Measurements from ENCODE around the gene GUCY2D.

The GUCY2D gene

GRCh38 chr17:8032442-8032841, 30.0 kb downstream of the GUCY2D start:
- no peaks in the 10 kb centered on the region for H3K36me3 ChIP-seq (ENCODE audit: control insufficient read depth, insufficient read depth, low read length)
- peaks cover 7% of the 10 kb centered on the region; the same call in 1 of the 2 replicates for H3K9me3 ChIP-seq (ENCODE audit: control insufficient read depth, insufficient read depth, low read depth, low read length)
- no peaks in the 10 kb centered on the region for H3K4me1 ChIP-seq (ENCODE audit: control insufficient read depth, insufficient read depth, low read length)
- no peak overlapping the region for H3K4me3 ChIP-seq (ENCODE audit: low read depth, low read length)
- no peak overlapping the region for H3K27ac ChIP-seq (ENCODE audit: low read depth, low read length)
- 0 out of 2 replicates have a peak, but pooled peaks cover 7% of the 10 kb centered on the region for H3K27me3 ChIP-seq (ENCODE audit: control insufficient read depth, insufficient read depth, low read length)
- no peak overlapping the region for H3K9ac ChIP-seq (ENCODE audit: low read length)

- Histone ChIP-seq H3K4me3 (ENCODE audit: low read depth, low read length) (peak within 1 kb of the TSS; percentile 52), H3K4me1 (ENCODE audit: control insufficient read depth, insufficient read depth, low read length) (peaks cover 17% of the 10 kb centered on the region), H3K27ac (ENCODE audit: low read depth, low read length) (no peak within 1 kb of the TSS), H3K9me3 (ENCODE audit: control insufficient read depth, insufficient read depth, low read depth, low read length) (no peaks in the 10 kb centered on the region), H3K36me3 (ENCODE audit: control insufficient read depth, insufficient read depth, low read length) (no peaks in the 10 kb centered on the region), H3K27me3 (ENCODE audit: control insufficient read depth, insufficient read depth, low read length) (peaks cover 4% of the 10 kb centered on the region; the same call in 1 of the 2 replicates), H3K9ac (ENCODE audit: low read length) (no peak within 1 kb of the TSS)
Observed at GRCh38 chr17:8038954-8039610, 36.7 kb downstream of the GUCY2D start, which contains the start of gene ALOX15B. ALOX15B (plus strand) TSS chr17:8039059; CDS start chr17:8039156, 97 bp downstream.

- Histone ChIP-seq H3K27ac (ENCODE audit: low read depth, low read length) (no peak overlapping the region), H3K9me3 (ENCODE audit: control insufficient read depth, insufficient read depth, low read depth, low read length) (no peaks in the 10 kb centered on the region), H3K9ac (ENCODE audit: low read length) (no peak overlapping the region), H3K27me3 (ENCODE audit: control insufficient read depth, insufficient read depth, low read length) (peaks cover 4% of the 10 kb centered on the region; the same call in 1 of the 2 replicates), H3K36me3 (ENCODE audit: control insufficient read depth, insufficient read depth, low read length) (no peaks in the 10 kb centered on the region), H3K4me3 (ENCODE audit: low read depth, low read length) (no peak overlapping the region), H3K4me1 (ENCODE audit: control insufficient read depth, insufficient read depth, low read length) (peaks cover 17% of the 10 kb centered on the region)
Observed at GRCh38 chr17:8039611-8040168, 37.3 kb downstream of the GUCY2D start.

- H3K4me1 ChIP-seq (ENCODE audit: control insufficient read depth, insufficient read depth, low read length): peaks cover 17% of the 10 kb centered on the region
- no peak overlapping the region for H3K27ac ChIP-seq (ENCODE audit: low read depth, low read length)
- H3K9ac ChIP-seq (ENCODE audit: low read length): peak overlapping the region; percentile 7
- H3K9me3 ChIP-seq (ENCODE audit: control insufficient read depth, insufficient read depth, low read depth, low read length): no peaks in the 10 kb centered on the region
- peaks cover 10% of the 10 kb centered on the region for H3K27me3 ChIP-seq (ENCODE audit: control insufficient read depth, insufficient read depth, low read length)
- no peaks in the 10 kb centered on the region for H3K36me3 ChIP-seq (ENCODE audit: control insufficient read depth, insufficient read depth, low read length)
- no peak overlapping the region for H3K4me3 ChIP-seq (ENCODE audit: low read depth, low read length)
Observed at GRCh38 chr17:8041249-8041928, 39.0 kb downstream of the GUCY2D start.

- Histone ChIP-seq H3K4me1 (ENCODE audit: control insufficient read depth, insufficient read depth, low read length) (peaks cover 17% of the 10 kb centered on the region), H3K36me3 (ENCODE audit: control insufficient read depth, insufficient read depth, low read length) (no peaks in the 10 kb centered on the region), H3K27me3 (ENCODE audit: control insufficient read depth, insufficient read depth, low read length) (peaks cover 12% of the 10 kb centered on the region), H3K27ac (ENCODE audit: low read depth, low read length) (no peak overlapping the region), H3K4me3 (ENCODE audit: low read depth, low read length) (no peak overlapping the region), H3K9ac (ENCODE audit: low read length) (no peak overlapping the region), H3K9me3 (ENCODE audit: control insufficient read depth, insufficient read depth, low read depth, low read length) (no peaks in the 10 kb centered on the region)
Observed at GRCh38 chr17:8041979-8042378, 39.6 kb downstream of the GUCY2D start.

- Histone ChIP-seq H3K9me3 (ENCODE audit: control insufficient read depth, insufficient read depth, low read depth, low read length) (no peaks in the 10 kb centered on the region), H3K27me3 (ENCODE audit: control insufficient read depth, insufficient read depth, low read length) (peaks cover 8% of the 10 kb centered on the region; the same call in 1 of the 2 replicates), H3K27ac (ENCODE audit: low read depth, low read length) (no peak overlapping the region), H3K4me1 (ENCODE audit: control insufficient read depth, insufficient read depth, low read length) (peaks cover 9% of the 10 kb centered on the region; the same call in 1 of the 2 replicates), H3K4me3 (ENCODE audit: low read depth, low read length) (no peak overlapping the region), H3K36me3 (ENCODE audit: control insufficient read depth, insufficient read depth, low read length) (no peaks in the 10 kb centered on the region), H3K9ac (ENCODE audit: low read length) (no peak overlapping the region)
Observed at GRCh38 chr17:8044819-8045810, 42.7 kb downstream of the GUCY2D start.

GRCh38 chr17:8046306-8046928, 44.0 kb downstream of the GUCY2D start:
- no peak overlapping the region for H3K4me3 ChIP-seq (ENCODE audit: low read depth, low read length)
- no peak overlapping the region for H3K27ac ChIP-seq (ENCODE audit: low read depth, low read length)
- H3K36me3 ChIP-seq (ENCODE audit: control insufficient read depth, insufficient read depth, low read length): no peaks in the 10 kb centered on the region
- no peak overlapping the region for H3K9ac ChIP-seq (ENCODE audit: low read length)
- no peaks in the 10 kb centered on the region for H3K4me1 ChIP-seq (ENCODE audit: control insufficient read depth, insufficient read depth, low read length)
- peaks cover 8% of the 10 kb centered on the region; the same call in 1 of the 2 replicates for H3K27me3 ChIP-seq (ENCODE audit: control insufficient read depth, insufficient read depth, low read length)
- H3K9me3 ChIP-seq (ENCODE audit: control insufficient read depth, insufficient read depth, low read depth, low read length): no peaks in the 10 kb centered on the region

GRCh38 chr17:8046929-8047768, 44.7 kb downstream of the GUCY2D start:
- no peaks in the 10 kb centered on the region for H3K9me3 ChIP-seq (ENCODE audit: control insufficient read depth, insufficient read depth, low read depth, low read length)
- no peaks in the 10 kb centered on the region for H3K36me3 ChIP-seq (ENCODE audit: control insufficient read depth, insufficient read depth, low read length)
- no peaks in the 10 kb centered on the region for H3K4me1 ChIP-seq (ENCODE audit: control insufficient read depth, insufficient read depth, low read length)
- no peak overlapping the region for H3K4me3 ChIP-seq (ENCODE audit: low read depth, low read length)
- H3K27ac ChIP-seq (ENCODE audit: low read depth, low read length): no peak overlapping the region
- peaks cover 14% of the 10 kb centered on the region; the same call in 1 of the 2 replicates for H3K27me3 ChIP-seq (ENCODE audit: control insufficient read depth, insufficient read depth, low read length)
- no peak overlapping the region for H3K9ac ChIP-seq (ENCODE audit: low read length)

- H3K4me1 ChIP-seq (ENCODE audit: control insufficient read depth, insufficient read depth, low read length): no peaks in the 10 kb centered on the region
- H3K36me3 ChIP-seq (ENCODE audit: control insufficient read depth, insufficient read depth, low read length): no peaks in the 10 kb centered on the region
- peaks cover 14% of the 10 kb centered on the region; the same call in 1 of the 2 replicates for H3K27me3 ChIP-seq (ENCODE audit: control insufficient read depth, insufficient read depth, low read length)
- H3K9me3 ChIP-seq (ENCODE audit: control insufficient read depth, insufficient read depth, low read depth, low read length): no peaks in the 10 kb centered on the region
- no peak overlapping the region for H3K27ac ChIP-seq (ENCODE audit: low read depth, low read length)
- no peak overlapping the region for H3K9ac ChIP-seq (ENCODE audit: low read length)
- H3K4me3 ChIP-seq (ENCODE audit: low read depth, low read length): no peak overlapping the region
Observed at GRCh38 chr17:8047769-8048110, 45.3 kb downstream of the GUCY2D start.
